ENCODE measurements around the gene DEFB108B.
A peak's percentile ranks its signal among the peaks of the same experiment; 100 is the strongest.
"Not testable (repeated sequence)": the region's sequence is repeated elsewhere in the genome, so short reads cannot be mapped to it uniquely, and the experiment has no call there.

Gene DEFB108B

GRCh38 chr11:71794386-71795040, 38.5 kb upstream of the DEFB108B start:
- peak; percentile 80 for DNase-seq
- not testable (repeated sequence) for H3K79me1 ChIP-seq (replicated peaks; ENCODE audit: low read length, poor library complexity, severe bottlenecking); H3K9ac ChIP-seq (ENCODE audit: low read length); H3K18ac ChIP-seq (ENCODE audit: low read depth in 1 of 2, low read length in 2 of 2); H3K4me2 ChIP-seq (ENCODE audit: low read length, poor library complexity, severe bottlenecking); H2BK5ac ChIP-seq (ENCODE audit: low read depth, low read length, poor library complexity, severe bottlenecking); H3K23ac ChIP-seq (ENCODE audit: low read length in 2 of 2); H3K27me3 ChIP-seq (ENCODE audit: control insufficient read depth in 1 of 2, insufficient read depth in 1 of 2, low read length in 2 of 2); H4K8ac ChIP-seq (ENCODE audit: low read length); H3K27ac ChIP-seq (ENCODE audit: low read length, poor library complexity, severe bottlenecking); H2BK120ac ChIP-seq (ENCODE audit: low read depth, low read length); H3K9me3 ChIP-seq (ENCODE audit: control insufficient read depth, low read length); H3K36me3 ChIP-seq (ENCODE audit: control insufficient read depth in 1 of 2, insufficient read depth in 2 of 2, low read depth in 1 of 2, low read length in 2 of 2); H2BK12ac ChIP-seq (ENCODE audit: low read length in 2 of 2); H2AK5ac ChIP-seq (ENCODE audit: low read length, severe bottlenecking); H2BK15ac ChIP-seq (ENCODE audit: low read depth, poor library complexity, severe bottlenecking); H3K14ac ChIP-seq (ENCODE audit: low read length in 2 of 2); H2AFZ ChIP-seq (ENCODE audit: low read depth, low read length); H4K91ac ChIP-seq (ENCODE audit: low read length); H3K4me3 ChIP-seq (ENCODE audit: insufficient read depth in 1 of 2, low read depth in 1 of 2, low read length in 2 of 2); H3K4me1 ChIP-seq (ENCODE audit: control insufficient read depth, insufficient read depth, low read depth, low read length); H3K4ac ChIP-seq (ENCODE audit: low read depth in 1 of 2, low read length in 2 of 2)
- 51% methylated on average over 13 of the region's 13 CpGs for WGBS

GRCh38 chr11:71795236-71795635, 37.8 kb upstream of the DEFB108B start:
- not testable (repeated sequence) for H2BK120ac ChIP-seq (ENCODE audit: low read depth, low read length); H3K27ac ChIP-seq (ENCODE audit: low read length, poor library complexity, severe bottlenecking); H3K23ac ChIP-seq (ENCODE audit: low read length in 2 of 2); H3K36me3 ChIP-seq (ENCODE audit: control insufficient read depth in 1 of 2, insufficient read depth in 2 of 2, low read depth in 1 of 2, low read length in 2 of 2); H3K27me3 ChIP-seq (ENCODE audit: control insufficient read depth in 1 of 2, insufficient read depth in 1 of 2, low read length in 2 of 2); H3K4me2 ChIP-seq (ENCODE audit: low read length, poor library complexity, severe bottlenecking); H3K4me1 ChIP-seq (ENCODE audit: control insufficient read depth, insufficient read depth, low read depth, low read length); H4K8ac ChIP-seq (ENCODE audit: low read length); H3K79me1 ChIP-seq (replicated peaks; ENCODE audit: low read length, poor library complexity, severe bottlenecking); H3K9ac ChIP-seq (ENCODE audit: low read length); H2AFZ ChIP-seq (ENCODE audit: low read depth, low read length); H2BK15ac ChIP-seq (ENCODE audit: low read depth, poor library complexity, severe bottlenecking); H3K4ac ChIP-seq (ENCODE audit: low read depth in 1 of 2, low read length in 2 of 2); H3K4me3 ChIP-seq (ENCODE audit: insufficient read depth in 1 of 2, low read depth in 1 of 2, low read length in 2 of 2); H4K91ac ChIP-seq (ENCODE audit: low read length); DNase-seq; H3K9me3 ChIP-seq (ENCODE audit: control insufficient read depth, low read length); H2BK5ac ChIP-seq (ENCODE audit: low read depth, low read length, poor library complexity, severe bottlenecking)
- Histone ChIP-seq H2BK12ac (ENCODE audit: low read length in 2 of 2) (peak overlapping the region in 1 of 2 experiments; percentile 54), H3K18ac (ENCODE audit: low read depth in 1 of 2, low read length in 2 of 2) (peak overlapping the region in 1 of 2 experiments; percentile 3), H2AK5ac (ENCODE audit: low read length, severe bottlenecking) (peak overlapping the region; percentile 29), H3K14ac (ENCODE audit: low read length in 2 of 2) (peak overlapping the region in 1 of 2 experiments; percentile 28)
- 90% methylated on average over 5 of the region's 5 CpGs for WGBS

- not testable (repeated sequence) for H2BK120ac ChIP-seq (ENCODE audit: low read depth, low read length); H3K79me1 ChIP-seq (replicated peaks; ENCODE audit: low read length, poor library complexity, severe bottlenecking); H3K4me1 ChIP-seq (ENCODE audit: control insufficient read depth, insufficient read depth, low read depth, low read length); H3K4ac ChIP-seq (ENCODE audit: low read depth in 1 of 2, low read length in 2 of 2); H3K14ac ChIP-seq (ENCODE audit: low read length in 2 of 2); H3K18ac ChIP-seq (ENCODE audit: low read depth in 1 of 2, low read length in 2 of 2); H2BK12ac ChIP-seq (ENCODE audit: low read length in 2 of 2); H2AFZ ChIP-seq (ENCODE audit: low read depth, low read length); H2BK15ac ChIP-seq (ENCODE audit: low read depth, poor library complexity, severe bottlenecking); H4K8ac ChIP-seq (ENCODE audit: low read length); H3K9me3 ChIP-seq (ENCODE audit: control insufficient read depth, low read length); H3K4me2 ChIP-seq (ENCODE audit: low read length, poor library complexity, severe bottlenecking); H2AK5ac ChIP-seq (ENCODE audit: low read length, severe bottlenecking); H3K9ac ChIP-seq (ENCODE audit: low read length); H2BK5ac ChIP-seq (ENCODE audit: low read depth, low read length, poor library complexity, severe bottlenecking); H3K27ac ChIP-seq (ENCODE audit: low read length, poor library complexity, severe bottlenecking); DNase-seq; H3K4me3 ChIP-seq (ENCODE audit: insufficient read depth in 1 of 2, low read depth in 1 of 2, low read length in 2 of 2); H3K36me3 ChIP-seq (ENCODE audit: control insufficient read depth in 1 of 2, insufficient read depth in 2 of 2, low read depth in 1 of 2, low read length in 2 of 2); H3K23ac ChIP-seq (ENCODE audit: low read length in 2 of 2); H4K91ac ChIP-seq (ENCODE audit: low read length); H3K27me3 ChIP-seq (ENCODE audit: control insufficient read depth in 1 of 2, insufficient read depth in 1 of 2, low read length in 2 of 2)
- WGBS = 94% methylated on average over 15 of the region's 16 CpGs
Observed at GRCh38 chr11:71796016-71796415, 37.0 kb upstream of the DEFB108B start.

GRCh38 chr11:71796781-71797180, 36.2 kb upstream of the DEFB108B start:
- H3K27me3 ChIP-seq (ENCODE audit: control insufficient read depth in 1 of 2, insufficient read depth in 1 of 2, low read length in 2 of 2); H2BK15ac ChIP-seq (ENCODE audit: low read depth, poor library complexity, severe bottlenecking); DNase-seq; H2AFZ ChIP-seq (ENCODE audit: low read depth, low read length); H3K4me3 ChIP-seq (ENCODE audit: insufficient read depth in 1 of 2, low read depth in 1 of 2, low read length in 2 of 2); H3K79me1 ChIP-seq (replicated peaks; ENCODE audit: low read length, poor library complexity, severe bottlenecking); H3K36me3 ChIP-seq (ENCODE audit: control insufficient read depth in 1 of 2, insufficient read depth in 2 of 2, low read depth in 1 of 2, low read length in 2 of 2); H3K4ac ChIP-seq (ENCODE audit: low read depth in 1 of 2, low read length in 2 of 2); H2BK120ac ChIP-seq (ENCODE audit: low read depth, low read length); H3K23ac ChIP-seq (ENCODE audit: low read length in 2 of 2); H3K4me1 ChIP-seq (ENCODE audit: control insufficient read depth, insufficient read depth, low read depth, low read length); H2BK12ac ChIP-seq (ENCODE audit: low read length in 2 of 2); H2AK5ac ChIP-seq (ENCODE audit: low read length, severe bottlenecking); H3K4me2 ChIP-seq (ENCODE audit: low read length, poor library complexity, severe bottlenecking); H2BK5ac ChIP-seq (ENCODE audit: low read depth, low read length, poor library complexity, severe bottlenecking); H3K14ac ChIP-seq (ENCODE audit: low read length in 2 of 2); H3K27ac ChIP-seq (ENCODE audit: low read length, poor library complexity, severe bottlenecking); H4K8ac ChIP-seq (ENCODE audit: low read length); H3K9me3 ChIP-seq (ENCODE audit: control insufficient read depth, low read length); H3K18ac ChIP-seq (ENCODE audit: low read depth in 1 of 2, low read length in 2 of 2); H3K9ac ChIP-seq (ENCODE audit: low read length): not testable (repeated sequence)
- H4K91ac ChIP-seq (ENCODE audit: low read length) = peak overlapping the region; percentile 68
- WGBS = 98% methylated on average over 9 of the region's 9 CpGs
